KMS-11 (cell line): ENCODE data around the gene SLC26A1.

Experiments
- H2AFZ ChIP-seq: fragments of 200-600 bp; sonication (generic); 2 replicates; pipeline ENCODE4 v1.6.1; 2016; ENCODE audit warnings: antibody characterized with exemption, mixed run types, low read depth
- H3K27ac ChIP-seq: fragments of 200-600 bp; sonication (generic); 2 replicates; pipeline ENCODE4 v1.6.1; 2016; ENCODE audit warnings: mild to moderate bottlenecking, mixed run types
- H3K27me3 ChIP-seq: fragments of 200-600 bp; sonication (generic); 2 replicates; pipeline ENCODE4 v1.6.1; 2017; ENCODE audit warnings: mild to moderate bottlenecking, low read depth, mixed run types, moderate library complexity; ENCODE audit not compliant: insufficient read depth
- H3K36me3 ChIP-seq: fragments of 200-600 bp; sonication (generic); 2 replicates; pipeline ENCODE4 v1.6.1; 2017; ENCODE audit warnings: mild to moderate bottlenecking, mixed run types; ENCODE audit not compliant: insufficient read depth
- H3K4me1 ChIP-seq: fragments of 200-600 bp; sonication (generic); 2 replicates; pipeline ENCODE4 v1.6.1; 2016; ENCODE audit warnings: mild to moderate bottlenecking, low read depth, mixed run types; ENCODE audit not compliant: poor library complexity, severe bottlenecking
- H3K4me2 ChIP-seq: fragments of 200-600 bp; sonication (generic); 2 replicates; pipeline ENCODE4 v1.7.0; 2016; ENCODE audit warnings: mild to moderate bottlenecking, mixed run types
- H3K4me3 ChIP-seq: fragments of 200-600 bp; sonication (generic); IDR thresholded peaks from 2 replicates; pipeline ENCODE4 v1.6.1; 2017; ENCODE audit warnings: low read depth, low read length, mixed read lengths; ENCODE audit not compliant: insufficient read depth
- H3K79me2 ChIP-seq: fragments of 200-600 bp; sonication (generic); 2 replicates; pipeline ENCODE4 v1.6.1; 2016; ENCODE audit warnings: low read depth, mixed run types; ENCODE audit not compliant: insufficient read depth
- H3K9ac ChIP-seq: fragments of 200-600 bp; sonication (generic); 2 replicates; pipeline ENCODE4 v1.6.1; 2016; ENCODE audit warnings: mild to moderate bottlenecking, mixed run types
- H4K20me1 ChIP-seq: fragments of 200-600 bp; sonication (generic); 2 replicates; pipeline ENCODE4 v1.6.1; 2016; ENCODE audit warnings: mild to moderate bottlenecking, mixed run types; ENCODE audit not compliant: insufficient read depth
- CTCF ChIP-seq: fragments of 200-600 bp; sonication (generic); conservative IDR thresholded peaks from 2 replicates; pipeline ENCODE4 v1.6.1; 2017; ENCODE audit warnings: low read depth, mild to moderate bottlenecking, antibody characterized with exemption, low read length, moderate library complexity, mixed read lengths

The SLC26A1 gene

DNA sequence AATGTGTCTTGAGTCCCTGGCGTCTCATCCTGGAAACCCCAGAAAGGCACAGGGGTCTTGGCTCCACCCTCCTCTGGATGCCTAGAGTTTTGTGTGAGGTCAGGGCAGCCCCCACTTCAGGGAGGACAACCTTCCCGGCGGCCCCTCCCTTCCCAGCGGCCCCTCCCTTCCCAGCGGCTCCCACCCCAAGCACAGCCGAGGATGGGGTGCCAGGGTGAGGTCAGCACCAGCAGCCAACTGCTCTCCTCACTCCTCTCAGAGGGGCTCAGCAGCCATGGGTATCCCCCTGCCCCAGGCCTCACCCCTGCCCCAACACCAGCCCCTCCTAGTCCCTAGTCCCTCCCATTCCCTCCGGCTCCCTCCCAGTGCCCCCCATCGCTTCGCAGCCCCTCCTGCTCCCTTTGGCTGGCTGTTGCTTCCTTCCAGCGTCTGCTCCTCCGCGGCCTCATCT is 37.2 kb downstream of the SLC26A1 start:
- Histone ChIP-seq H3K4me3 (no peak overlapping the region), H2AFZ (no peak overlapping the region), H3K4me1 (no peaks in the 10 kb centered on the region), H3K27me3 (no peaks in the 10 kb centered on the region), H3K27ac (no peak overlapping the region), H3K36me3 (no peaks in the 10 kb centered on the region), H3K9ac (no peak overlapping the region), H3K79me2 (no peaks in the 10 kb centered on the region), H3K4me2 (no peak overlapping the region), H4K20me1 (no peaks in the 10 kb centered on the region)
- no peak for TF ChIP-seq CTCF

DNA sequence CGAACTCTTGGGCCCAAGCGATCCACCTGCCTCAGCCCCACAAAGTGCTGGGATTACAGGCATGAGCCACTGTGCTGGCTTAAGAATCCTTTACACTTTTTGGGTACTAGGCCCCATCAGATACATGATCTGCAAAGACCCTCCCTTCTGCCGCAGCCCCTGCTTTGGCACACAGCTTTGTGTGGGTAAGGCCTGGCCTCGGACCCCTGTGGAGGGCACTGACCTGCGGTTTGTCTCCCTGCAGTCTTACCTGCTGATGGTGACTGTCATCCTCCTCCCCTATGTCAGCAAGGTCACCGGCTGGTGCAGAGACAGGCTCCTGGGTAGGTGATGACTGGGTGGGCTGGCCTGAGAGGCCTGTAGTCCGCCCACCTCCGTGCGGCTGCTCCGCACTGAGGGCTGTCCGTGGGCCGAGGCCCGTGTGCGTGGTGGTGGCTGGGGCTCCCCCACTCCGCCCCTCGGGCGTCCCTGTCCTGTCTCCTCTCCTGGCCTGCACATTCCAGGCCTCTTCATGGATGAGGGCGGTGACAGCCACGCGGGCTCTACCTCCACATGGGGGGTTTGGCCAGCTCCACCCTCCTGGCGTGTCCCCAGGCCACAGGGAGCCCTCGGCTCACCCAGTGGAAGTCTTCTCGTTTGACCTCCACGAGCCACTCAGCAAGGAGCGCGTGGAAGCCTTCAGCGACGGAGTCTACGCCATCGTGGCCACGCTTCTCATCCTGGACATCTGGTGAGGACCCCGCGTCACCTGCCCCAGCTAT is 37.9 kb downstream of the SLC26A1 start:
- no peaks in the 10 kb centered on the region for H3K27me3 ChIP-seq
- no peak overlapping the region for H3K27ac ChIP-seq
- no peak for TF ChIP-seq CTCF
- H2AFZ ChIP-seq, result no peak overlapping the region
- no peaks in the 10 kb centered on the region for H4K20me1 ChIP-seq
- no peaks in the 10 kb centered on the region for H3K4me1 ChIP-seq
- H3K9ac ChIP-seq, result no peak overlapping the region
- H3K4me3 ChIP-seq, result no peak overlapping the region
- H3K36me3 ChIP-seq, result no peaks in the 10 kb centered on the region
- no peak overlapping the region for H3K4me2 ChIP-seq
- H3K79me2 ChIP-seq, result no peaks in the 10 kb centered on the region

DNA sequence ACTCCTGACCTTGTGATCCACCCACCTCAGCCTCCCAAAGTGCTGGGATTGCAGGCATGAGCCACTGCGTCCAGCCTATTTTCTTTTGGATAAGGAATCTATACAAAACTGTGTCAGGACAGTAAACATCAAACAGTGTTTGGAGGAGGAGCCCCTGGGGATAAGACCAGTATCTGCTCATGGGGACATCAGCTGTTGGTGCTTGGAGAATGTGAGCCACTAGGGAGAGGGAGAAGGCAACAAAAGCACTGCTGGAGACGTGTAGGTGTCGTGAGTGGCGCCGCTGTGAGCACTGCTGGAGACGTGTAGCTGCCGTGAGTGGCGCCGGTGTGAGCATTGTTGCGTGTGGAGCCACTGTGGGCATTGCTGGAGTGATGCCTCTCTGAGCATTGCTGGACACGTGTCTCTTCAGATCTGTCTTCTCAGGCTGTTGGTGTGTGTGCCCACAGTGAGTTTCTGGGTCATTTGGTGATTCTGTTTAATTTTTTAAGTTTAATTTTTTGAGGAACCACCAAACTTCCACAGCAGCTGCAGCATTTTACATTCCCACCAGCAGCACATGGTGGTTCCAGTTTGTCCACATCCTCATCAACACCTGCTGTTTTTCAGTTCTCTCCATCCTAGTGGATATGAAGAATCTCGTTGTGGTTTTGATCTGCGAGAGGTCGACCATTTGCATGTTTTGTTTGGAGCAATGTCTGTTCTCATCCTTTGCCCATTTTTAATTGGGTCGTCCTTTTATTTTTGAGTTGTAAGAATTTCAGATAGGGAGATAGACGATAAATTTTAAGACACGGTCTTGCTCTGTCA is 38.8 kb downstream of the SLC26A1 start:
- H3K79me2 ChIP-seq, result no peaks in the 10 kb centered on the region
- H2AFZ ChIP-seq, result no peak overlapping the region
- H3K9ac ChIP-seq, result no peak overlapping the region
- H4K20me1 ChIP-seq, result no peaks in the 10 kb centered on the region
- H3K4me1 ChIP-seq, result no peaks in the 10 kb centered on the region
- no peak for TF ChIP-seq CTCF
- H3K27me3 ChIP-seq, result no peaks in the 10 kb centered on the region
- H3K4me2 ChIP-seq, result no peak overlapping the region
- no peak overlapping the region for H3K27ac ChIP-seq
- H3K36me3 ChIP-seq, result no peaks in the 10 kb centered on the region
- H3K4me3 ChIP-seq, result no peak overlapping the region

GRCh38 chr4:953574-953915 is 39.7 kb downstream of the SLC26A1 start:
- no peak overlapping the region for H3K27ac ChIP-seq
- no peak for TF ChIP-seq CTCF
- H3K36me3 ChIP-seq, result no peaks in the 10 kb centered on the region
- no peaks in the 10 kb centered on the region for H3K4me1 ChIP-seq
- H3K27me3 ChIP-seq, result no peaks in the 10 kb centered on the region
- no peak overlapping the region for H3K9ac ChIP-seq
- no peak overlapping the region for H2AFZ ChIP-seq
- no peaks in the 10 kb centered on the region for H3K79me2 ChIP-seq
- no peaks in the 10 kb centered on the region for H4K20me1 ChIP-seq
- H3K4me2 ChIP-seq, result no peak overlapping the region
- no peak overlapping the region for H3K4me3 ChIP-seq
